ENCODE data around the gene C1orf198. TPM values are rescaled to one million over a fixed set of nuclear protein-coding genes. Genes with fewer than 3 reads are reported as not detected.

Gene C1orf198
- polyA plus RNA-seq, 1 of the 3 experiments (the other 2 are of a cell fraction): 12.3 TPM

- CTCF ChIA-PET: interaction anchor here (0.8 kb wide), 1 partner anchor 315 kb away, joined by 3 read pairs; no protein-coding TSS in a partner anchor
- H3K9ac ChIP-seq: no peak overlapping the region
These were observed 28.5 kb upstream of the C1orf198 start for GRCh38 chr1:230896779-230897178.

GRCh38 chr1:230895452-230895851 lies 27.1 kb upstream of the C1orf198 start:
- H4K20me1 ChIP-seq (ENCODE audit: insufficient read depth): no peaks in the 10 kb centered on the region
- no peaks in the 10 kb centered on the region for H3K27me3 ChIP-seq (ENCODE audit: insufficient read depth)
- no peaks in the 10 kb centered on the region for H3K9me3 ChIP-seq
- no peak overlapping the region for H3K4me2 ChIP-seq
- no peaks in the 10 kb centered on the region for H3K36me3 ChIP-seq (replicated peaks in 1 of 2; ENCODE audit: control insufficient read depth in 1 of 2, insufficient read depth in 2 of 2, low read length in 1 of 2)
- H3K4me1 ChIP-seq (ENCODE audit: control insufficient read depth in 1 of 2, insufficient read depth in 2 of 2, low read depth in 1 of 2, low read length in 1 of 2): no peaks in the 10 kb centered on the region
- ChIA-PET POLR2A (no interaction called here), CTCF (no interaction called here)
- H3F3A ChIP-seq (replicated peaks; ENCODE audit: insufficient read depth): peaks cover 3% of the 10 kb centered on the region
- H3K27ac ChIP-seq (ENCODE audit: low read depth in 2 of 2, low read length in 1 of 2): no peak overlapping the region
- no peak overlapping the region for H3K4me3 ChIP-seq (ENCODE audit: low read depth in 2 of 2, low read length in 1 of 2)
- WGBS (ENCODE audit: low lambda C conversion rate): 64% methylated on average over 2 of the region's 2 CpGs
- H3K9ac ChIP-seq: no peak overlapping the region
- H3K79me2 ChIP-seq (ENCODE audit: insufficient read depth): no peaks in the 10 kb centered on the region
- no peak for DNase-seq
- TF ChIP-seq TAF1 (IDR thresholded peaks at IDR 0.05; ENCODE audit: borderline replicate concordance, low read depth, low read length): no peak
- TF ChIP-seq CTCF (IDR thresholded peaks at IDR 0.05): no peak
- TF ChIP-seq FOXJ3 (CRISPR knock-in tag; IDR thresholded peaks at IDR 0.05): no peak
- TF ChIP-seq EP300 (IDR thresholded peaks at IDR 0.05; ENCODE audit: borderline replicate concordance in 1 of 2, low read depth in 1 of 2, low read length in 1 of 2): no peak
- no peak for TF ChIP-seq RFX5 (IDR thresholded peaks at IDR 0.05; ENCODE audit: low read length)
- no peak overlapping the region for H2AFZ ChIP-seq (ENCODE audit: low read depth)
- H3K9me2 ChIP-seq: no peaks in the 10 kb centered on the region

More at GRCh38 chr1:230896779-230897178, 28.5 kb upstream of the C1orf198 start:
- H3K4me3 ChIP-seq (ENCODE audit: low read depth in 2 of 2, low read length in 1 of 2): no peak overlapping the region
- H2AFZ ChIP-seq (ENCODE audit: low read depth): no peak overlapping the region
- H3K27me3 ChIP-seq (ENCODE audit: insufficient read depth): no peaks in the 10 kb centered on the region
- no peak overlapping the region for H3K27ac ChIP-seq (ENCODE audit: low read depth in 2 of 2, low read length in 1 of 2)
- H3K36me3 ChIP-seq (replicated peaks in 1 of 2; ENCODE audit: control insufficient read depth in 1 of 2, insufficient read depth in 2 of 2, low read length in 1 of 2): no peaks in the 10 kb centered on the region
- TF ChIP-seq MXI1 (IDR thresholded peaks at IDR 0.05; ENCODE audit: low read depth, low read length): no peak
- TF ChIP-seq PBX3 (IDR thresholded peaks at IDR 0.05): no peak
- no peak for TF ChIP-seq GABPA (IDR thresholded peaks at IDR 0.05; ENCODE audit: low read depth)
- no peak for TF ChIP-seq RAD21 (IDR thresholded peaks at IDR 0.05; ENCODE audit: low read length)
- TF ChIP-seq ELF1 (IDR thresholded peaks at IDR 0.05): no peak
- TF ChIP-seq MAX (IDR thresholded peaks at IDR 0.05; ENCODE audit: low read depth): no peak
- no peak for TF ChIP-seq ZBTB33 (IDR thresholded peaks at IDR 0.05; ENCODE audit: borderline replicate concordance, low read depth)
- no peak for TF ChIP-seq RFX5 (IDR thresholded peaks at IDR 0.05; ENCODE audit: low read length)
- TF ChIP-seq GATA2 (CRISPR knock-in tag; IDR thresholded peaks at IDR 0.05): no peak
- TF ChIP-seq TEAD4 (IDR thresholded peaks at IDR 0.05; ENCODE audit: borderline replicate concordance, insufficient read depth): no peak
- no peak for TF ChIP-seq FOSL2 (IDR thresholded peaks at IDR 0.05; ENCODE audit: borderline replicate concordance, low read depth)
- TF ChIP-seq SMC3 (IDR thresholded peaks at IDR 0.05; ENCODE audit: low read depth, low read length): no peak
- no peak for TF ChIP-seq NRF1 (IDR thresholded peaks at IDR 0.05; ENCODE audit: low read depth, low read length)
- TF ChIP-seq POLR2AphosphoS5 (IDR thresholded peaks at IDR 0.05; ENCODE audit: low read depth, low read length): no peak
- no peaks in the 10 kb centered on the region for H4K20me1 ChIP-seq (ENCODE audit: insufficient read depth)
- H3K9me3 ChIP-seq: no peaks in the 10 kb centered on the region
- POLR2A ChIA-PET: no interaction called here
- DNase-seq: no peak
- peaks cover 3% of the 10 kb centered on the region for H3F3A ChIP-seq (replicated peaks; ENCODE audit: insufficient read depth)
- WGBS (ENCODE audit: low lambda C conversion rate): 70% methylated on average over 1 of the region's 1 CpG
- H3K9me2 ChIP-seq: no peaks in the 10 kb centered on the region
- H3K4me2 ChIP-seq: no peak overlapping the region
- no peaks in the 10 kb centered on the region for H3K4me1 ChIP-seq (ENCODE audit: control insufficient read depth in 1 of 2, insufficient read depth in 2 of 2, low read depth in 1 of 2, low read length in 1 of 2)
- H3K79me2 ChIP-seq (ENCODE audit: insufficient read depth): no peaks in the 10 kb centered on the region
